NOMO-1 treated with DMSO at 0.1 percent for 48 hours (cell line): ENCODE data around the gene DPP6.

Source experiments
- DNase-seq: peaks from one replicate; lab custom pipeline; 2025; ENCODE audit not compliant: unreplicated experiment; lab: John Stamatoyannopoulos, UW

Gene DPP6

GRCh38 chr7:154868921-154869320 lies 816.7 kb downstream of the DPP6 start:
- DNase-seq, result no peak

GRCh38 chr7:154869436-154869835 lies 817.2 kb downstream of the DPP6 start:
- DNase-seq, result no peak

- DNase-seq, result no peak
These were observed 819.3 kb downstream of the DPP6 start for GRCh38 chr7:154871507-154871906.

DNA sequence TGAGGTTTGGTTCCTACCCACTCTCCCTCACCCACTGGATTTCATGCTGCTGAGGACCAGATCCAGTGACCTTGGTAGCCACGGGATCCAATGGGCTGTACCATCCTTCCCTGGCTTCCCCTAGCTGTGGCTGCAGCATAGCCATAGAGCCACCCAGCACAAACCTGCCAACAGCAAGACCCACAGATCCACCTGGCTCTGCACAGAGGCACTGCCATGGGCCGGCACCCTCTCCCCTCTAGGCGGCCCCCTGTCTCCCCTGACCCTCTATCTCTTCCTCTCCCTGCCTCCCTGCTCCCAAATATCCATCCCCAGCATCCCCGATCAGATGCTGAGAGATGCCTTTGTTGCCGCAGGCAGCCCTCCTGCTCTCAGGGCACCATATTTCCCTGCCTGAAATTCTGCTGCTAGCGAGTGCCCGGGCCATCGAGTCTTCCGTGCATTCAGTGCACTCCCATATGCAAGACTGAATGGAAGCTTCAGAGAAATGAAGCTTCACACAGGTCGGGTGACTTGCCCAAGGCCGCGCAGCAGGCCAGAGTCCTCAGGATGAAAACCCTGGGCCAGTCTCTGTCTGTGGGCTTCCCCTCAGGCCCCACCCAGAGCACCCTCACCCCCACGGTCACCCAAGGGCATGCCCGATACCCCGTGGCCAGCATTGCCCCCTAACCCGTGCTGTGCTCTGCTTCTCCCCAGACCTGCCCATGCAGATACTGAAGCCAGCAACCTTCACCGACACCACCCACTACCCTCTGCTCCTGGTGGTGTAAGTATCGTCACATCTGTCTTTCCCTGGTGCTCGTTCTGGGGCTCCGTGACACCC lies 819.9 kb downstream of the DPP6 start:
- no peak for DNase-seq

GRCh38 chr7:154872811-154873499 lies 820.8 kb downstream of the DPP6 start:
- DNase-seq, result no peak

DNA sequence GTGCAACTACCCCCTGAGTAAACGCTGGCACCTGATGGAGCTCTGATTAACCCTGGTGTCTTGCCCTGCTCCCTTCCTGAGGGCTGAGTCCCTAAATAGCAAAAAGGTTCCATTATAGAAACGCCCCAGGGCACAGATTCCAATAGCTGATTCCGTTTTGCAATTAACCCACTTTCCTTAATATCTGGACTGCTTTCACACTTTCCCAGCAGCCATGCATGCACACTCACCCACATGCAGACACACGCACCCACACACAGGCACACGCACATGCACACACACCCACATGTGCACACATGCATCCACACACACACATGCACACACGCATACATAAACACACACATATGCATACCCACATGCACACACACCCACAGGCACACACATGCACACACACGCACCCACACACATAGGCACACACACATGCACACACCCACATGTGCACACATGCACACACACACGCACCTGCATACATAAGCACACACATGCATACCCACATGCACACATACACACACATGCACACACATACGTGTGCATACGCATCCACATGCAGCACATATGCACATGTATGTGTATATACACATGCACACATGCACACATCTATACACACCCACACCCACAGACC lies 821.4 kb downstream of the DPP6 start:
- DNase-seq, result no peak

GRCh38 chr7:154874409-154875113 lies 822.4 kb downstream of the DPP6 start:
- DNase-seq, result no peak

DNA sequence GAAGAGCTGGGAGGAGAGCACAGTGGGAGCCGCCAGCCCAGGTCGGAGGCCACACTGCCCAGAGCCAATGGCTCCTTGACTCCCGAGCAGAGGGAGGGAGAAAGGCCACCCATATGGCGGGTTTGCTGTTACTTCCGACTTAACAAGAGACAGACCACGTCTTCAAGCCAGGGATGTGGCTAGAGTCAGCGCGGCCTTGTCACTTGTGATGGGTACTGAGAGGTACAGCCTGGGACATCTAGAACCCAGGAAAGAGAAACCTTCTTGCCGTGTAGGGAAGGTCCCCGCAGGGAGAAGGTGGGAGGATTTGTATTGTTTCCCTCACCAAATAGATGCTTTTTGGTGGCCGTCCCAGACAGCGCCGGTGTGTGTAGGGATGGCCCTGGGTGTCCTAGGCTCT lies 823.1 kb downstream of the DPP6 start:
- DNase-seq, result no peak

DNA sequence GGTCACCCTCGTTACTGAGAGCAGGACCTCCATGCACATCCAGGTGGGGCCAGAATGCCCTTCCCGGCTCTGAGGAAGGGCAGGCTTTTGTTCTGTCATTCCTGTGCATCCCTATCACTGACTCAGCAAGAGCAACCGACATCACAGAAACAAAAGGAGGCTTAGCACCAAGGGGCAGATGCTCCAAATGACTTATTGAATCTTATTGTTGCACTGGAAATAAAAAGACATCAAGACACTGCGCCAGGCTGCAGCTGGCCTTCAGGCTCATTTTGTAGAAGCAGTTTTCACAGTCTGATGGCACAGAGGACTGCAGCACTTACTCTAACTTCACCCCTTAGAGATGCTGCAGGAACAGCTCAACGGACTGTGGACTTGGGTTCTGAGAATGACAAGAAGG lies 824.3 kb downstream of the DPP6 start:
- no peak for DNase-seq

DNA sequence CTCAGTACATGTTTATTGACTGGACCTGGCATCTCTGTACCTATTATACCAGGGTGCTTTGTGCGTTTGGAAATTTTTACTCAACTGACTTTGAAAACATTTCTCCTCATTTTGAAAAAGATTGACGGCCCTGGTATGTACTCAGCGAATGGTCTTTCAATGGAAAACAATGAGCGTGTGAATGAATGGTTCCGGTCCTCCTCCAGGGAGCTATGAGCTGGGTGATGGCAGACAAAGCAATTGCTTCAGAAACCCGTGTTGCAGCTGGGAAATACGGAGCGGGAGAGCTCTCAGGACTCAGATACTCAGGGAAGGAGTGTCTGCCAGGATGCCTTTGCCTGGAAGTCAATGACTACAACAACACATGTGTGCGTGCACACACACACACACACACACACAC lies 824.8 kb downstream of the DPP6 start:
- no peak for DNase-seq

DNA sequence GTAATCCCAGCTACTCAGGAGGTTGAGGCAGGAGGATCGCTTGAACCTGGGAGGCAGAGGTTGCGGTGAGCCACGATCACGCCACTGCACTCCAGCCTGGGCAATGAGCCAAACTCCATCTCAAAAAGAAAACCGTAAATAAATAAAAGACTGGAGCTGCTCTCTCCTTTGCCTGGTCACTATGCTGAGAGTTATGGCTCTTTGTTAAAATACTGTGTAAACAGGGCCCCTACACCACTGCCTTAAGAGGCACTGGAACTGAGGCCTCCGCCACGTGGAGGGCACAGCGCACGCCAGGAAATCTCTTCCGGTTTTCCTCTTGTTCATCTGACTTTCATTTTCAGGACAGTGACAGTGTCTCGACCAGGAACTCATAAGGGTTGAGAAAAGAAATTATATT lies 827.4 kb downstream of the DPP6 start:
- DNase-seq, result no peak

DNA sequence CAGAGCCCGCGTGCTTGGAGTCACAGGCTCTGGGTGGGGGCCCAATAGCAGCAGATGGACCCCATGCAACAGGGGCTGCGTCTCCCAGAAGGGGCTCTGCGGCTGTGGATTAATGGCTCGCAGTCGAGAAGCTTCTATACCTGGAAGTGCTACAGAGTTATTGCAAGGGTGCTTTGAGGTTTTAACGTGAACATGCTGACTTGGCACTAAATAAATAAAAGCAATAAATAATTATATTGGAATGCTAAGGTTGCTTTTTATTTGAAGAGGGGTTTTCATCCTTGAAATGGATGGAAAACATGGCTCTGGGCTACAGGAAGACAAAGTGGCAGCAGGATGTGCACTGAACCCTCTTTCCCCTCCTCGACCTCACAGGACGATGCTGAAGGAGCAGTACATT lies 828.3 kb downstream of the DPP6 start:
- no peak for DNase-seq

DNA sequence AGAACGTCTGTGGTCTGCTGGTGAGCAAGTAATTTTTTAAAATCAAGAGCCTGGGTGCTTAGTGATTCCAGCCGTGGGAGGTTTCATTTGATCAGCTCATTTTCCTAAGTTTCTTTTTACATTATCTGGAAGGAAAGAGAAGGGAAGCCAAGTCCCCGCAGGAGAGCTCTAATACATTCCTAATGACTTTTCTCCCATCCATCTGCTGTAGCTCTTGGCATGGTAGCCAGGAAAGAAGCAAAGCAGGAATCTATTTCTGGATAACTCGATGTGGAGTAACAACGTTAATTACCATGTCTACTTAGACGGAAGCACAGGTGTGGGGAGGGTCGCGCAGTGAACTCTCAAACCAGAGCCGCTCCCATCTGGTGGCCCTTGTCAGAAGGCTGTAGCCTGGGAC lies 828.8 kb downstream of the DPP6 start:
- no peak for DNase-seq

DNA sequence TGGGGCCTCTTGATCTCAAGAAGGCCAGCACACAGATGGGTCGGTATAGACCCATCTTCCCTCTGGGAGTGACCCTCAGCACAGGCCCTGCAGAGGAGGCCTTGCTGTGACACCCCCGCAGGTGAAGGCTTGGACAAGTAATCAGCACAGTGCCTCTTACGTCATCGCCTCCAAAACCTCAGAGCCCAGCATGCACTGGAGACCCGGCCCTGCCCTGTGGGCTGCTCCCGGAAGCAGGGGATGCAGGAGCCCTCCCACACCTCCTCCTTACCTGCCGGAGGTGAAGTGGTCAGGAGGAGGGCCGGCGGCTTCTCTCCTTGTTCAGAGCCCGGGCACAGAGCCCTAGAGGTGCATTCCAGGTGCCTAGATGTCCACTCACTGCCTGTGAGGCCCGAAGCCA lies 829.3 kb downstream of the DPP6 start:
- no peak for DNase-seq

DNA sequence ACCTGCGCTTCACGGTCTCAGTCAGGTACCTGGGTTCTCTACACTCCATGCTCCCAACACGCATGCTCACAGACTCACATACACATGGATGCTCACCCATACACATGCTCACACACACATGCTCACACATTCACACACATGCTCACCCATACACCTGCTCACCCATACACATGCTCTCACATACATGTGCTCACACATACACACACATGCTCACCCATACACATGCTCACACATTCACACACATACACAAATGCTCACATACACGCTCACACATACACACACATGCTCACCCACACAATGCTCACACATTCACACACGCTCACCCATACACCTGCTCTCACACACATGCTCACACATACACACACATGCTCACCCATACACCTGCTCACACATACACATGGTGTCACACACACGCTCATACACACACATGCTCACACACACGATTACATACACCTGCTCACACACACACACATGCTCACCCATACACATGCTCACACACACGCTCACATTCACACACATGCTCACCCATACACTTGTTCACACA lies 830.8 kb downstream of the DPP6 start:
- no peak for DNase-seq

GRCh38 chr7:154884348-154884920 lies 832.2 kb downstream of the DPP6 start:
- DNase-seq, result no peak

- DNase-seq, result no peak
These were observed 834.4 kb downstream of the DPP6 start for GRCh38 chr7:154886591-154886990.

GRCh38 chr7:154888690-154889089 lies 836.5 kb downstream of the DPP6 start:
- no peak for DNase-seq

DNA sequence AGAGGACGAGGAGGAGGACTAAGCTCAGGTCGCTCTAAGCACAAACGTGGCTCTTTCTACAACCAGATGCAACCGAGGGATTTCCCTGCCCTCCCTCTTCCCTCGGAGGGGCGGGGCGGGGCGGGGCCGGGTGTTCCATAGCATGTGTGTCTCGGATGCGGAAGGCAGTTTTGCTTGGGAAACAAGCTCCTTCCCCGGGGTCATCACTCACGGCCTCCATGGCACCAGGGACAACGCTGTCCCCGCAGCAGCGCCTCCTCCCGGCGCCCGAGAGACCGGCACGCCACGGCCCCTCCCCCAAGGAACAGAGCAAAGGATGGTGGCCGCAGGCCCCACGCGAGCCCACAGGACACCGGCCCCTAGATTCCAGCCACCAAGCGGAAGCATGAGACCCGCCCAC lies 840.3 kb downstream of the DPP6 start:
- DNase-seq, result no peak

DNA sequence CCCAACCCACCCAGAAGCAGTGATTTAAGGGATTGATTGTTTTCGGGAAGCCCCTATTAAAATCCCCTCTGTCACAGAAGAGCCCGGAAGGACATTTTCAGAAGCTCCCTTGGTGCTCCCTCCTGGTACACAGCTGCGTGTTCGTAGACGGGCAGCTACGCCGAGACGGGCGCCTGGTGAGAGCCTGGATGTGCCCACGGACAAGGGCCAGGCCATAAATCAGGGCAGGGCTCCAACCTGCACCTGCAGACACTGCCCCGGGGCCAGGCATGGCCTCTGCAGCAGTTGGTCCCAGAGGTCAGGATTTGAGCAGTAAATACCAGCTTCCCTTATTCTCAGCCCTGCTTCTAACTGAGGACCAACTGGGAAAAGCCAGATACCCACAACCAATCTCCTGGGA lies 843.9 kb downstream of the DPP6 start:
- DNase-seq, result no peak
